Colonic mucosa (tissue), 4 donors: ENCODE data around the gene PSD4. TPM values are rescaled to one million over a fixed set of nuclear protein-coding genes. Genes with fewer than 3 reads are reported as not detected.

Source experiments
- DNase-seq: peaks from one replicate; pipeline ENCODE4 v3.0.0-alpha.2; 2020
- H3K27ac ChIP-seq: fragments of 200-600 bp; one replicate; pipeline ENCODE4 v1.8.0; 2021
- H3K27me3 ChIP-seq: fragments of 200-600 bp; one replicate; pipeline ENCODE4 v1.8.0; 2021
- H3K36me3 ChIP-seq: fragments of 200-600 bp; one replicate; pipeline ENCODE4 v1.8.0; 2021
- H3K4me1 ChIP-seq: fragments of 200-600 bp; one replicate; pipeline ENCODE4 v1.8.0; 2021; ENCODE audit warnings: mild to moderate bottlenecking
- H3K4me3 ChIP-seq: fragments of 200-600 bp; one replicate; pipeline ENCODE4 v1.8.0; 2021
- H3K9ac ChIP-seq, 2 donors: one replicate each; pipeline ENCODE4 v1.7.0; 2013; ENCODE audit warnings: control low read depth in 2 of 2, low read depth in 2 of 2, low read length in 2 of 2
- H3K9me3 ChIP-seq: fragments of 200-600 bp; one replicate; pipeline ENCODE4 v1.8.0; 2021
- CTCF ChIP-seq: fragments of 200-600 bp; IDR thresholded peaks from one replicate; pipeline ENCODE4 v1.8.0; 2022; ENCODE audit warnings: antibody characterized with exemption, mild to moderate bottlenecking
- intact Hi-C: fragments of 100-400 bp; cut with DNase I; formaldehyde crosslinking; loops from one replicate; pipeline ENCODE4 v1.14.1; 2022
- total RNA-seq, 2 donors: library from RNA; stranded (reverse); fragmentation: NEBNext Ultra II Directional in 1 of 2; extraction: Animal tissue kit (Norgen Biotek cat#: 25700) in 1 of 2; gene quantifications; one replicate each; pipeline ENCODE4 v1.2.1, GENCODE V29; 2021
- donor health status: healthy.
- donor health status: DM: no; HTN: no; CAD: no.
- donor health status: DM: no; HTN: no; CAD: no.

The PSD4 gene
- total RNA-seq, 2 donors from 2014 or later: 36.5 to 50.6 TPM

GRCh38 chr2:113240915-113241911, 67.4 kb downstream of the PSD4 start:
- H3K36me3 ChIP-seq: no peaks in the 10 kb centered on the region
- no peak overlapping the region for H3K4me3 ChIP-seq
- no peaks in the 10 kb centered on the region for H3K4me1 ChIP-seq
- H3K9me3 ChIP-seq: no peaks in the 10 kb centered on the region
- no peak for TF ChIP-seq CTCF
- peak overlapping the region; percentile 27 for H3K27ac ChIP-seq
- H3K9ac ChIP-seq: no peak overlapping the region
- intact Hi-C loops: no loop called here
- no peaks in the 10 kb centered on the region for H3K27me3 ChIP-seq
- DNase-seq: no peak

DNA sequence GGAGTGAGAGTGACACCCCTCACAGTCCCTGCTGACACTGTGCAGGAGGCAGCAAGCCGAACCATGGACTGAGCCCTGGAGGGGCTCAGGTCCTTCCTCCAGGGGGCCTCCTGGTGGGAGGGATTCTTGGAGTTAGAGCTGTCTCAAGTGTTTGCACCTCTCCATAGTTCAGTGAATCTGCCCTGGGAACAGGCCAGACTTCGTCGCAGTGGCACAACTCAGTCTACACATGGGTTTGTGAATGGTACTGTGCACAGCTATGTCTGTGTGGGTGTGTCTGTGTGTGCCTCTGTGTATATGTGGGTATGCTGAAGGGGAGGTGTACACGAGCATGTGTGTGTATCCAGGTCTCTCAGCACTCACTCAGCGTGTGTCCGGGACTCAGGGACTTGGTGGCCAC, 68.6 kb downstream of the PSD4 start:
- Histone ChIP-seq H3K9ac (no peak overlapping the region), H3K4me3 (no peak overlapping the region), H3K27me3 (no peaks in the 10 kb centered on the region), H3K4me1 (no peaks in the 10 kb centered on the region), H3K27ac (no peak overlapping the region), H3K36me3 (no peaks in the 10 kb centered on the region), H3K9me3 (no peaks in the 10 kb centered on the region)
- DNase-seq: no peak
- TF ChIP-seq CTCF: no peak
- intact Hi-C loops: no loop called here

DNA sequence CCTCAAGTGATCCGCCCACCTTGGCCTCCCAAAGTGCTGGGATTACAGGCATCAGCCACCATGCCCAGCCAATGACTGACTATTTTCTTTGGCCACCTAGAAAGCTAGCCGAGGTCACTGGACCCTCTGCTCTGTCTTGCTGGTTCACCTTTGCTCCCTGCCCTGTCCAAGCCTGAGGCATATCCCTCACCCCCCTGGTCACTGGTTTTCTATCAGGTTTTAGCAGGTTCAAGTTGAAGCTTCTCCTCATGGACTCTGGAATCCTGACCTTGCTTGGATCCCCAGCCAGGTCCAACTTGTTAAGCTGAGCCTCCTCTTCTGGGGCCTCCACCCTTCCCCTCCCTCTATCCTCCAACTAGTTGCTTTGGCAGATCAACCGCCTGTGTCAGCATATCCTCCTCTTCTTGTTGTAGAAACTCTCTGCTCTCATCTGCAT, 71.5 kb downstream of the PSD4 start:
- no peak for TF ChIP-seq CTCF
- Histone ChIP-seq H3K36me3 (no peaks in the 10 kb centered on the region), H3K27me3 (no peaks in the 10 kb centered on the region), H3K4me3 (no peak overlapping the region), H3K9ac (no peak overlapping the region), H3K4me1 (no peaks in the 10 kb centered on the region), H3K27ac (no peak overlapping the region), H3K9me3 (no peaks in the 10 kb centered on the region)
- intact Hi-C loops: no loop called here
- no peak for DNase-seq

GRCh38 chr2:113246606-113247005, 72.8 kb downstream of the PSD4 start:
- no peak for TF ChIP-seq CTCF
- Histone ChIP-seq H3K4me1 (no peaks in the 10 kb centered on the region), H3K9ac (no peak overlapping the region), H3K4me3 (no peak overlapping the region), H3K36me3 (no peaks in the 10 kb centered on the region), H3K27ac (no peak overlapping the region), H3K27me3 (no peaks in the 10 kb centered on the region), H3K9me3 (no peaks in the 10 kb centered on the region)
- DNase-seq: no peak
- intact Hi-C loops: no loop called here

- H3K36me3 ChIP-seq: no peaks in the 10 kb centered on the region
- no peaks in the 10 kb centered on the region for H3K9me3 ChIP-seq
- peak overlapping the region in 1 of 2 donors; percentile 15 for H3K9ac ChIP-seq
- H3K4me1 ChIP-seq: no peaks in the 10 kb centered on the region
- DNase-seq: peak; percentile 86
- intact Hi-C loops: loop anchor here (2.0 kb wide), 2 partner anchors 44 to 124 kb away; no protein-coding TSS in a partner anchor
- peak; percentile 94 for TF ChIP-seq CTCF
- no peak overlapping the region for H3K27ac ChIP-seq
- no peak overlapping the region for H3K4me3 ChIP-seq
- no peaks in the 10 kb centered on the region for H3K27me3 ChIP-seq
Measured at GRCh38 chr2:113248997-113249770, 75.4 kb downstream of the PSD4 start.
